HG02610 (cell line): ENCODE results near the gene SOX6.

Source experiments
- ATAC-seq: cut with Tn5 transposase; IDR thresholded peaks from one replicate; pipeline ENCODE4 v1.9.1; 2021; ENCODE audit warnings: mild to moderate bottlenecking, moderate library complexity; ENCODE audit not compliant: unreplicated experiment

The SOX6 gene

DNA sequence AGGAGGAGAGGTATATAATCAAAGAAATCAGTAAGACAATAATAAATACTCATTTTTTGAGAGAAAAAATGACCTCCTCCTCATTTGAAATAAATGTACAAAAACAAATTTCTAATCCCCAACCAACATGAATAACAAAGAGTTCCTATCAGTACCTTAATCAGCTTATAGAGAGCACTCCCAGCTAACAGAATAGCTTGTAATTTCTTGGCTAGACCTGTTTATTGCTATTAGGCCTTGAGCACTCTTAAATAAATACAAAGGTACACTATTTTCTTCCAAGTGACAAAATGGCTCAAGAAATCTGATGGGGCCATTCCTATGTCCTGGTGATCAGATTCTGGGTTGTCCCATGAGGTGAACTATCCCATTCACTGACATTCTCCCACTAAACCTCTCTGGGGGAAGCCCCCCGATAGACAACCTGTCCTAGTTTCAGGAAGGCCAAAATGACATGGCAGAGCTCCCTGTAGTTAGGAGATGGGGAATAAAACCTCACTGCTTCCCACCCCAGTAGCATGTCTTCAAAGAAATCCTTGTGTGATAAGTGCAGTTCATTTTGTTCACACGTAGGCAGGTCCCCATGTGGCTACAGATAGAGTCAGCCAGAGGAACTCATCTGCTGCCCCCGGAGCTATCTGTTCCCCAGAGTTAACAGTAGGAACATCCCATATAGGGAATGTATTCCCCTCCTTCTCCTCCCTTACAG lies 385.7 kb downstream of the SOX6 start:
- no peak for ATAC-seq

DNA sequence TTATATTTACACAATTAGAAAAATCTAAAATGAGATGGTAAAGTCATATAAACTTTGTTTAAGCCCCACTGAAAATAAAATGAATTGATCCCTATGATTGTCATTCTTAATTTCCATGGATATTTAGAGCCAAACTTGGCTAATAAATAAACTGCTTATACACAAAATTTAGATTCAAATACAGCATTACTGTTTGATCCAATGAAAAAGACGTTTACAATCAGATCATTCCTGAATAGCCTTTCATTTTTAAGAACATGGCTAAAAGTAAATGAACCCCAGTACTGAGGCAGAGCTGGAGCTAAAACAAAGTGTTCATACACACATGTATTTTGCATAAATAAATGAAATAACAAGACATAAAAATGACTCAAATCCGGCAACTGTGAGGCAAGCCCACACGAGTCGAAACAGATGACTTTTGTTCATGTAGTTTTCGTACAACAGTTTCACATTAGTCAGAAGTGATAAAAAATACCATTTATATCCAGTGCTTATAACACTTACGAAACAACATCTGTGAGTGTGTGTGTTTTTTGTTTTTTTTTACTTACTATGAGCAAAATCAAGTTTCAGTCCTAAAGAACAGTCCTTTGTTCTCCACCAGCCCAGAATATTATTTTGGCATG lies 386.5 kb downstream of the SOX6 start:
- peak; percentile 47 for ATAC-seq

DNA sequence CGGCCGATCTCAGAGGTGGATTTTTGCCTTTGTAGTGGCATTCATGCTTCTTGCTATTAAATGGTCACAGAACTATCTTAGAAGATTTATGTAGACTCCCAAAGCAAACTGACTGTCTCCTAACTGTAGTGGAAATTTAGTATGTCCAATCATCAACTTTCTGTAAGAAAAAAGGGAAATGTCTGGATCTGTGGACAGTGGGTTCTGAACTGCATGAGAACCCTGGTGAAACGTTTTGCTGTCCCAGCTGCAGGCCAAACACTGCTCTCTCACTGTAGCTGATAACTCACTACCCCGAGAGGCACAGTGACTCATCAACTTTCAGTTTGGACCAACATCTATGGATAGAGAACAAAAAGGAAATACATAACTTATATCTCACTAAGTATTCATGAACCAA lies 387.1 kb downstream of the SOX6 start:
- peak; percentile 74 for ATAC-seq

DNA sequence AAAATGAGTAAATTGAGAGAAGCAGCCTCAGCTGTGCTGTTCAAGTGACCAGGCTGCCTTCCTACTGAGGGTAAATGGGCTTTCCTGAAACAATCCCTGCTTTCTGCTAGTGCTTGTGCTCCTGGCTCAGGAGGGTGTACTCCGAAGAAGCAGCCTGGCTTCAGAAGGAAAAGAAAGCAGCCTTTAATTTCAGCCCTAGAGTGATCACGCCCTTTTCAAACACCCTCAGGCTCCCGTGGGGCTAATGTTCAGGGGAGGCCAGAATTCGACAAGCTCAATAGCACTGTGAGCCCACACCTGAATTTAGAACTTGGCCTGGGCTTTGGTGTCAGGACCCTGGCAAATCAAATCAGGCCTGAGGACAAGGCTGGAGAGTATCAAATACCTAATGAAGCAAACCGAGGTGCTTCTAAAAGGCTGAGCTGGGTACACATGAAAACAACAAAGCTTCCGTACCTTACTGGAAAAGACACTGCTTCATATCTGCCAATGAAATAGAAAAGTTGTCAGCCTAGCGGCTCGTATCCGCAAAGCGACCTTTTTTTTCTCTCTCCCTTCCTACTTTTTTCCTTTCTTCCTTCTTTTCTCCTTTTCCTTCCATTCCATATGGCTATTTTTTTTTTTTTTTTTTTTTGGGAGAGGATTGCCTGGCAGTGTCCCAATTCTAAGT lies 387.8 kb downstream of the SOX6 start:
- ATAC-seq: no peak

DNA sequence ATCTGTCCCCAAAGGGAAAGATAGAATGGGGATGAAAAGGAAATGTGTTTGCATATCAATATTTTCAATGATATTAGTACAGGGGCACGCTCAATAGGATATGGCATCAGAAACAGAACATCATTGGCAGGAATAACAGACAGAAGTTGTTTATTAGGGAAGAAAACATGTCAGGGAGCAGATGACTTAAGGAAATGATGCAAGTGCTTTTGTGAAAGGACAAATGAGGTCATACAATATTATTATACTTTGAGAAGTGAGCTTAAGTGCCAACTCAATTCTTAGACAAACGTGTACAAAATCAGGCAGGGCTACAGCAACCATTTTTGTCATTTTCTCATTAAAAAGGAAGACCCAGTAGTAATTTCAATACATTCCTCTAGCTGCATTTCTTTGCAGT lies 388.4 kb downstream of the SOX6 start:
- ATAC-seq: no peak

DNA sequence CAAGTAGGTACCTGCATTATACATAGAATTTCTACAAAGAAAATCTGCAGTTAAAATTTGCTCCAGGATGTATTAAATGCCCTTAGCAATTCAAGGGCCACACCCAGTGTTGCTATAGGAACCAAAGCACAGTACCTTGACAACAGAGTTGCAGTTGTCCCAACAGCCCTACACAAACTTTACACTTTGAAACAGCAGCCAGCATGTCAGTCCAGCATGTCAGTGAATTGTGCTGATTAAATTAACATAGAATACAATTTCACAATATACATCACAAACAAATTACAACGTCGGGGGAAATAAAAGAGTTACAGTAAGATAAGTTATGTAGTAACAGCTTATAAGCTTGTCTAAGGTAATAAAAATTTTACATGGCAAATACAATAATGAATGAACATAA lies 389.2 kb downstream of the SOX6 start:
- no peak for ATAC-seq

DNA sequence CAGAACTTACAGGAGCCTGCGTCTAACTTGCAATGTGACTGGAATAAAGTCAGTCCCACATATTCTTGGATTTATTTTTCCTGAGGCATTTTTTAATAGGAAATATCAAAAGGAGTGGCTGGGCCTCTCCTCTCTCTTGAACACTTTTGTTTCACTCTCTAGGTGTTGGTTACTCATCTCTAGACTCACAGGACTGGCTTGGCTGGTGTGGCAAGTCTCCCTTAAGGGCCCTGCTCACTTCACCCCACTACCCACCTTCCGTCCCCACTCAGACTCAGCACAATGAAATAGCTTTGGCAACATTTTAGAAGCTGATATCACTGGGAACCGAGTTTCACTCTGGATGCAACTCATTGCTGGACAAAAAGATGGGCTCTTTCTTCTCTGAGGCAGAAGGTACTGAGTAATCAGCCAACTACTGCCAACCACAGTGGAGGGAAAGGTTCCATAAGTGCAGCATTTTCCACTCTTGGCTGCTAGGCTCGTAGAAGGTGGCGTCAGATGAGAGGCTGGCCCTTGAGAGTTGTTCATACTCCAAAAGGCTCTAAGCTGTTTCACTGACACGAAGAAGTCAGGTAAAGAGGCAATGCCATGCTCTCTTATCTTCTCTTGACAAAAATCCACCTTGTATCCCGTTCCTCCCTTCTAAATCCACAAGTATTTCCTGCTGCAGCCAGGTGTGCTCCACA lies 390.6 kb downstream of the SOX6 start:
- ATAC-seq: no peak

DNA sequence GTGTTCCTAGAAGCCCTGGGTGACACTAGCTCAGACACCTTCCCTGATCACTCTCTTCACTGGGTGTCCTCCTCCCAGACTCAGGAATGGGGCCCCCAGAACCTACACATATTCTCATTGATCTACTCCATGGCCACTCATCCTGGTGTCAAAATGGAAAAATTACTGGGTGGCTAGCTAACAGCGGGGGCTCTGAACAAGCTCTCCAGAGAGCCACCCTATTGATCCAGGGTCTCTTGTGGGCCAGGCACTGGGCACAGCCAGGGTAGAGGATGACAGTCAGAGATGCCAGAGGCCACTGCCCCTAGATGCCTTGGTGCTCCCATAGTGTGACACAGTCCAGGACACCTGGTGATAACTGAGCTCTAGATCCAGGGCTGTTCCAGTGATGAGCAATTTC lies 393.1 kb downstream of the SOX6 start:
- ATAC-seq: no peak

DNA sequence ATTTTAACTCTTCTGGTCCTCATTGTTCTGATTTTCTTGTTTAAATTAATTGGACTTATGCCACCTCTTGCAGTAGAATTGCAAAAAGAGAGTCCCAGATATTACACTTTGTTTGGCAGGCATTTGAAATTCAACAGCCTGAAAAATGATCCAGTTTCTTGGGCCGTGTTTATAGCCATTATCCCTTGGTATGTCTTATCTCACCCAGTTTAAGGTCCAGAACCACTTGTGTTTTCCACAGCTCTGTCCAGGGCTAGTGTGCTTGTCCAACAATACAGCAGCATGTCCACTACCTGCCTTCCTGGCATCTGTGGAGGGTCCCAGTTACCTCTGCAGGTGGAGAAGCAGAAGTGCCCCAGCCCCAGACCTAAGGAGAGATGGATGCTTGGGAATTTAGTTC lies 397.4 kb downstream of the SOX6 start:
- ATAC-seq: no peak

DNA sequence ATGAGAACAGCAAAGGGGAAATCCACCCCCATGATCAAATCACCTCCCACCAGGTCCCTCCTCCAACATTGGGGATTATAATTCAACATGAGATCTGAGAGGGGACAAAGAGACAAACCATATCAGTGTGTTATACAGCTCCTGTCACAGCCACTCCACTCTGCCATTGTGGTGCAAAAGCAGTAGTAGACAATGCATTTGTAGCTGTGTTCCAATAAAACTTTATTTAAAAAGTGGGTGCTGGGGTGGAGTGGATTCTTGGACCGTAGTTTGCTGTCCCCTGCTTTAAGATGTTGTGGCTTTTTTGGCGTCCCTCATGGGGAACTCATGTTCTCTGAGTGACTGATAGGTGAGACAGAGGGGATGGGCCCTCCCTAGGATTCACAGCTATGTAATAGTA lies 399.1 kb downstream of the SOX6 start:
- ATAC-seq: no peak

DNA sequence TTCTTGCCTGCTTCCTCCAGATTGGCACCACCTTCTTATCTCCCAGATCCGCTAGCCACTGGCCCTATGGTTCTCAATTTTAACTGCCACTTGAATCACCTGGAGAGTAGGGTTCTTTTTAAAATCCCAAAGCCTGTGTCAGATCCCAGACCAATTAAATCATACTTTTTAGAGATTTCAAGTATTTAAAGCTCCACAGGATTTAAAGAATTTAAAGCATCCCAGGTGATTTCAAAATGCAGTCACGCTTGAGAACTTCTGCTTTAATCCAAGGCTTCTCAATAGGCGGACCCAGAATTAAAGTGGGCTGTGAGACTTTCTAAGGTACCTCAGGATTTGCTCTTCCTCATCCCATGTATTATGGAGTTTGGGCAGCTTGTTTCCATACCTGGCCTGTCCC lies 400.0 kb downstream of the SOX6 start:
- no peak for ATAC-seq

DNA sequence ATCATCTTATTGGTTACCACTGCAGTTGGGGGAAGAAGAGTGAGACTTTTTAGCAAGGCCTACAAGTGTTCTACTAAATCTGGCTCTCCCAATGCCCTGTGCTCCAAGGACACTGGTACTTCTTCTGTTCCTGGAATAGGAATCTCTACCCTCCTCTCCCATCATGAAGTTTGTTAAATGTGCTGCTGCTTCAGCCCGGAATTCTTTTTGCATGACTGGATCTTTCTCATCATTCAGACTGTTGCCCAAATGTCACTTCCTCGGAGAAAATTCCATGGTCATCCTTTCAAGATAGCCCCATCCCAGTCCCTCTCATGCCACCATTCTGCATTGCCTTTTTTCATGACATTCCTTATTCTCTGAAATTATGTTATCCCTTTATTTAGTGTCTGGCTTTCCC lies 400.8 kb downstream of the SOX6 start:
- ATAC-seq: no peak

DNA sequence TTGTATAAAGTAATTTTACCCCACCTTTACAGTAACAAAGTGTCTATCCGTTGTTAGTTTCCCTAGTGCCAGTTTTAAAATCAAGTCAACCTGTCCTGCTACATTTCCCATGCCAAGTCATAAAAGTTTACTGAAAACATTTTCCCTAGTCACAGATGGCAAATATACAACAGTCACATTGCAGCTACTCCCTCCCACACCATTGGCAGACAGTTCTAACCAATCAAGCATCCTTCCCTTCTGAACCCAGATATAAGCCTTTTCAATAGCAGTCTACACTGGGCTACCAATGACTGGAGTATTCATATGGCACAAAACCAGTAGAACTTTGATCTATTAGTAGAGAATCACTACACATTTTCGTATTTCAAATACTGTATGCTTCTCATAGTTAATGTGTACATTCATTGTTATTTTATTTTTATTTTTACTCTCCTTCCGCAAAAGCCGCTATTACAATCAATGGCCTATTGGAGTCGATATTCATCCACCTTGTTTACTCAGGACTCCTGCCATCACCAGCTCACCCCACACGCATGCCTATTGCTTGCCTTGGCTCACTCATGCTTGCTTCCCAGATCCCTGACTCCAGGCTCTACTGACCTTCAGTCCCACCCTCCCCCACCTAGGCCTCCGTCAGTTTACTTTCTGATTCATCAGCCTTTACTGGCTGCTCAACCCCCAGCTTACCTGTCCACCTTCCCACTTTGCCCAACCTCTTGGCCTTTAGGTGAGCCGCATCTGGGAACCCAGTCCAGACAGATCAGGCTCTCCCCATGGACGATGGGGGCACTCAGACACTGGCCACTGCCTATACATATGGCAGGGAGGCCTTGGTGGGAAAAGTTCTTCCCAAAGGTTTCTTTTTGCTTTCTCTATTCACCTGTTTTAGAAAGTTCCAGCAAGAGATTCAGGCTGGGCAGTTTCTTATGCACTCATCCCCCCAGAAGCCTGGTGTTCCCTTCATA lies 408.4 kb downstream of the SOX6 start:
- ATAC-seq: no peak

DNA sequence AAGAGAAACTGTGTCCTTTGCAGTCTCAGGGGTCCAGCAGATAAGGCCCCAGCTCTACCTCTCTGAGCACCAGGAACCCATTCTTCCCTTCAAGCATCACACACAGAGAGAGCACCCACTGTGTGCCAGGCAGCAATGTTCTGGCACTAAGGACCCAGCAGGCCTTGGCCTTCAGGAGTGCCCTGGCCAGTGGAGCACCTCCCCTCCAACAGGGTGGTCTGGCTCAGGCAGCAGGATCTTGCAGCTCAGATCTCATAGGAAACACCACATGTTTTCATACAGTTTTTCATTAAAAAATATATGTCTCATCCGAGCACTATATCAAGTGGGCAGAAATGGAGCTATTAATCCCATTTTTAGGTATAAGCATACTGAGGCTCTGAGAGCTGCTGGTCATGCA lies 410.6 kb downstream of the SOX6 start:
- ATAC-seq: no peak

DNA sequence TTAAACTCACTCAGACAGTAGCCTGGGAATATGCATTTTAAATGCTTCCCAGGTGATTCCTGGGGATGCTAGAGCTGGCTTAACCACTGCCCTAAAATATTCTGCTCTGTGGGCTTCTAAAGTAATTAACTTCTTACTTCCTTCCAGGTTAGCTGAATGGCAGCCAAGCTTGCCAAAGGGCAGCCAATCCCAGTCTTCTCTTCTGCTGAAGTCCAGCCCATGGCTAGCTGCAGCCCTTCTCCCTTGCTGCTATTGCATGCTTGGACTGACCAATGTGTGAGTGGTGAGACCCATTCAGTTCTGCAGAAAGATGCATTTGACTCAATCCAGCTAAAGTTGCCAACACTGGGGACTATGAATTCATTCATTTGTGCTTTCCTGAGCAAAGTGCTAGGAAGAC lies 411.9 kb downstream of the SOX6 start:
- ATAC-seq: no peak

DNA sequence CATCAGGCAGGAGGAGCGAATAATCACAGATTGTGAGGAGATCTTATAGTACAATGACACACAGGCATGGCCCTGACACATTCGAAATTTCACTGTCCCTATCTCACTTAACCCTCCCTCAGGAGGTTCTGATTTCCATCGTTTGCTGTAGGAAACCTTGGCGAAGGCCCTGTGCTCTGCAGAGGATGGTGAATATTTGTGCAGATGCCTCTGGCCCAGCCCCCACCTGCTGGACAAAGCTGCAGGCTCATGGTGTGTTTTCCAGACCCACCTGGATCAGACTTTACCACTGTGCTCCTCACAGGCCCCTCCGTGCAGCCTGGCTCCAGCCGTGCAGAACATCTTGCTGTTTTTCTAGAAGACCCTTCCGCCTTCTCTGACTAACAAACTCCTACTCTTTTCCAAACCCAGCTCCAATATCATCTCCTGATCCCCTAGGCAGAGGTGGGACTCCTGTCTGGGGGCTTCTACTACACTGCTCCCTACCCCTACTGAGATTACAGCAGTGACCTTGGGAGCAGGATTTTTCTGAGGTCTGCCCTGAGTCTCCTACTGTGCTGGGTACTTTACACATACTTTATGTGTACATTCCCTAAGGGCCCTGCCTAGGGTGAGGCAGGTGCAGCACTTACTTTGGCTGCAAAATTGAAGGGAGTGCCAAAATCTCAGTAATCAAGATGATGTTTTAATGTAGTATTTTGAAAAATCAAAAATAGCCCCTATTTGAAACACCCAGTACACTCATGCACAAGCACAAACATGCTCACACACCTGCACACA lies 412.7 kb downstream of the SOX6 start:
- ATAC-seq: no peak

DNA sequence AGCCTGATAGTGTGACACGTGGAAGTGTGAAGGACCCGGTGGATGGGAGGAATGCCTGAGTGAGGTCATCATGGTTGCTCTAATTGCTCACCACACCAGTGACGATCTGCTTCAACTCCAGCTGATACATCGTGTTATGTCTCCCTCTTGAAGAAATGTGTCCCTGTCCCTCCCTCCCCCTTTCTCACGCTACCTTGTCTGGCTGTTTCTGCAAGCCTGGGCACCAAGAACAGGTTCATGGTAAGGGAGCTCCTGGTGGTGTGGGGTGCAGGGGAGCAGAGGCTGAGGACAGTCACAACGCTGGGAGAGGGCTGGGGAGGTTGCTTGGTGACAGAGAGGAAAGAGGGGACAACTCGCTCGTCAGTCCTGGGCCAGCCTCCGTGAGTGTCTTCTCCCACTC lies 413.4 kb downstream of the SOX6 start:
- ATAC-seq: no peak

DNA sequence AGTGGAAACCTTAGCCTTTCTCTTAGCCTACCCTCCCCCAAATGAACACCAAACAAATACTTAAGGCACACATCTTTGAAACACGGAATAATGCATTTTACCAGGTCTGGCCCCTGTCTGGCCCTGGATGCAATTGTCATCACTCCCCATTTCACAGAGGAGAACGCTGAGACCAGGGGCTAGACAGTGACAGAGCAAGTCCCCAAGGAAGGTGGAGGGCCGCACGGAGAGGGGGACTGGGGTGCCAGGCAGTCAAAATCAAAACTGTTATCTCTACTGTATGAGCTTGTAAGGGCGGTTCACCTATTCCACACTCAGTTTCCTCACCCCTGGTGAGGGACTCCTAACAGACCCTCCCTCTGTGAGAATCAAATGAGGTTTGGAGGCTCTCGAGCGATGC lies 414.2 kb downstream of the SOX6 start:
- no peak for ATAC-seq

DNA sequence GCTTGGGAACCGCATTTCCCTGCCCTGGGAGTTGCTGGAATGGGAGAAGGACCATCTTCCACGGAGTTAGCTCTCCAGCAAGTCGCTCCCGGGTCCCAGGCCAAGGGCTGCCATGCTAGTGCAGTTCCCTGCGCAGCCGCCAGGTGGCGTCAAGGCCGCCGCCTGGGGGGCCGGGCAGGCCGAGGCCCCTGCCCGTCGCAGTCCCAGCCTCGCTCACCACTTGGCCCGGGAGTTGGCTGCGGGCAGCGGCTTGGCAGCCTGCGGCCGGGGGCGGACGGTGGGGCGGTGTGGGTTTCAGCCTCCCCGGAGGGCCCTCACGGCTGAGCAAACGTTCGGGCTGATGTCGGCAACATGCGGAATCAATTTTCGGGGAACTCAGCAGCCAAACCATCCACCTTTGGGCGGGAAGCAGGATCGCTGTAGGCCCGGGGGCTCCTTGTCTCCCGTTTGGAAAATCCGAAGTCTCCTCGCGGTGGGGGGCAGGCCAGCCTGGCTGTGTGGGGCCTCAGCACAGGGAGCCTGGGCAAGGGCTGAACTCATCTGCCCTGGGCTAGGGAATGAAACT lies 415.1 kb downstream of the SOX6 start:
- no peak for ATAC-seq
